GM19099 (cell line): ENCODE measurements around the gene IQCF6.

Source experiments
- POLR2A ChIP-seq: IDR thresholded peaks from 3 replicates; pipeline ENCODE4 v1.6.1; 2011; ENCODE audit warnings: low read depth; ENCODE audit not compliant: insufficient read length; ENCODE audit errors: extremely low read depth

The IQCF6 gene

DNA sequence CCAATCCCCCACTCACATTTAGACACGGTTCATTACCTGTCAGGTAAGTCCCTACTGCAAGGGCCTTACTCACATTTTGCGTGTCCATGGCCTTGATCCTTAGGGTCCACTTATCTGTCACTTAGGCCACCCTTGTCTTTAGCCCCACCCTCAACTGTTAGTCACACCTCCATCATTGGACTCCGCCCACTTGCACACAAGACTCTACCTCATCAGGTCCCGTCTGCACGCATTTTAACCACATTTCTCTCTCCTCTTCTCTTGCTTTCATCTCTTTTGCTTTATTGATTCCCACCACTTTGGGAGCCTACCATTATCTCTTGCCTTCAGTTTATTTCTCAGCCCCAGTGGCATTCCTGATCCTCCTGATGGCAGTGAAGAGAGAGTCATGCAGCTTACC, at the start of gene IQCF6:
IQCF6 (minus strand) TSS at position 101 of the 400 bp plus-strand sequence; CDS start at position 88, 13 bp downstream.
- no peak for TF ChIP-seq POLR2A

DNA sequence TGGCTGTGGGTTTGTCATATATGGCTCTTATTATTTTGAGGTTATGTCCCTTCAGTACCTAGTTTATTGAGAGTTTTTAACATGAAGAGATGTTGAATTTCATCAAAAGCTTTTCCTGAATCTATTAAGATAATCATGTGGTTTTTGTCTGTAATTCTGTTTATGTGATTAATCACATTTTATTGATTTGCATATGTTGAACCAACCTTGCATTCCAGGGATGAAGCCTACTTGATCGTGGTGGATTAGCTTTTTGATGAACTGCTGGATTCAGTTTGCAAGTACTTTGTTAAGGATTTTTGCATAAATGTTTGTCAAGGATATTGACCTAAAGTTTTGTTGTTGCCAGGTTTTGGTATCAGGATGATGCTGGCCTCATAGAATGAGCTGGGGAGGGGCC, 49.3 kb upstream of the IQCF6 start:
- TF ChIP-seq POLR2A = no peak

DNA sequence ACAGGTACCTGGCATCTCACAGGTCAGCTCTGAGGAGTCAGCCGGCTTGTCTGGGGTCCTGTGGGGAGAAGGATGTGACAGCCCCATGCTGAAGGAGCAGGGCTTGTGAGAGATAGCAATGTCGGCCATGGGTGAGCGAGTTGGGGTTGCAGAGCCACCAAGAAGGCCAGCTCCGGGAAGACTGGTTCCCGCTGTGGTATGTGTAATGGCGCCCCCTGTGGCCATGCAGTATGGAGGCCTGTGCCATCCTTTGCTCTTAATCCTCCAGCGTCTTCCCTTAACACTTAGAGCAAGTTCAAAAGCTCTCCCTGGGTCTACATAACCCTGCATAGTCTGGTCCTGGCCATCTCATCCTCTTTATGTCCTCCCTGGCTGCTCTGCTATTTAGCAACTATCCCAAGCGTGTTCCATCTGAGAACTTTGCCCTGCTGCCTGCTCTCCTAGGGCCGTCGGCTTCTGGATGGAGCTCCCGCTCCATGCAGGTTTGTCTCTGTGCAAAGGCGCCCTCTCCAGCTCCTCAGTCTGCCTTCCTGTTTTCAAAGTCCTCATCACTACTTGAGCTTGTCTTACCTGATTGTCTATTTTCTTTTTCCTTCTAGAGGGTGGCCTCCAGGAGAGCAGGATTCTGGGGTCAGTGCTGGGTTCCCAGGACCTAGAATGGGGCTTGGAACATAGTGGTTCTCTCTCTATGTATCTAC, 40.8 kb upstream of the IQCF6 start:
- TF ChIP-seq POLR2A = no peak

DNA sequence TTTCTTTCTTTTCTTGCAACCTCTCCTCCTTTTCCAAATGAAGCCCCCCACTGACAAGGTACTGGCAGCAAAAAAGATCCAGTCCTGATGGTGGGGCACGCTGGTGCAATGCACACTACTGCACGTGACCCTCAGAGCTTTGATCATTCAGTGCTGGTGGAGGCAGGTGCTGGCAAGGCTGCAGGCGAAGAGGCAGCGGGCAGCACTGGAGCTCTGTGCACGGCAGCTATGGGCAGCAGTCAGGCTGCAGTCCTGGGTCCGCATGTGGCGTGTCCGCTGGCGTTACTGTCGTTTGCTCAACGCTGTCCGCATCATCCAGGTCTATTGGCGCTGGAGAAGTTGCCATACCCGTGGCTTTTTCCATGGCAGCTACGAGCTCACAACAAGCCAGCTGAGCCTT, 40.1 kb upstream of the IQCF6 start:
- TF ChIP-seq POLR2A = no peak

DNA sequence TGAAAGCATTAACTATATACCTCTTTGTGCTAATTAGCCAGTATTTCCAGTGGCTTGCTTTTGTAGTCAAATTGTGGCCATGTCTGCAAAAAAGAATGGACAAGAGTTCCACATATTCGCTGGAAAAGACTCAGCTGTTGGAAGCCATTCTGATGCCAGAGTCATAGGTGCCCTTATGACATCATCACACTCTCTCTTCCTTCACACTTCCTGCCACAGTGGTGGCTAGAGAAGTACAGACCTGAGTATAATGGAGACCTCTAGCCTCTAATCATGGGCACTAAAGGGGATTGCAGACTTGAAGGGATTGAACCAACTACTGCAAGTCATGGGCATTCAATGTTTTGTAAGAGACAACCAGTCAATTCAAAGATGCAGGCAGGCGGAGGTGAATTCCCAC, 38.3 kb upstream of the IQCF6 start:
- TF ChIP-seq POLR2A = no peak

DNA sequence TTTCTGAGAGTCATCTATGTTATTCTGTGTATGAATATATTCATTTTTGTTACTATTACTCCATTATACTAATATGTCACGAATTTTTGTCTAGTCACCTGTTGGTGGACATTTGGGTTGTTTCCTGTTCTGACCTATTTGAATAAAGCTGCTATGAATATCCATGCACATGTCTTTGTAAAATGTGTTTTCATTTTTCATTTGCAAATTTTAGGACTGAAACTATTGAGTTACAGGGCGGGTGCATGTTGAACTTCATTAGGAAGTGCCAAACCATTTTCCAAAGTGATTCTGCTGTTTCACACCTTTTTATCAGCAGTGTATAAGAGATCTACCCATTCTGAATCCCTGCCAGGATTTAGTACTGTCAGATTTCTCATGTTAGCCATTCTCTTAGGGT, 37.7 kb upstream of the IQCF6 start:
- no peak for TF ChIP-seq POLR2A

DNA sequence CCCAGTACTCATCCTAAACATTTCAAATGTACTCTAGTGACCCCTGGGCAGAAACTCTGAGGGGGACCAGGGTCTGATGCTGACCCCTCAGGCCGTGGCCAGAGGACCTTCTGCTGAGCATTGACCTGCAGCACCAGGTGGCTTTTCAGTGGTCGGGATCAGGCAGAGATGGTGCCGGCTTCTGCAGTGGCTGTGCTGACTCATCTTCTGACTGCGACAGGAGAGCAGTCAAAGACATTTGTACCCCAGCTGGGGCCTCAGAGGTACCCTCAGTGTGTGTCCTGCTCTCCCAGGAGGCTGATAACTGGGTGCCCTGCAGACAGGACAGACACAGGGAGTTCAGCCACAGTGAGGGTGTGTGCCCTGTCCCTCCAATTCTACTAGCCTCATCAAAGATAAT, 36.6 kb upstream of the IQCF6 start:
- TF ChIP-seq POLR2A = no peak

DNA sequence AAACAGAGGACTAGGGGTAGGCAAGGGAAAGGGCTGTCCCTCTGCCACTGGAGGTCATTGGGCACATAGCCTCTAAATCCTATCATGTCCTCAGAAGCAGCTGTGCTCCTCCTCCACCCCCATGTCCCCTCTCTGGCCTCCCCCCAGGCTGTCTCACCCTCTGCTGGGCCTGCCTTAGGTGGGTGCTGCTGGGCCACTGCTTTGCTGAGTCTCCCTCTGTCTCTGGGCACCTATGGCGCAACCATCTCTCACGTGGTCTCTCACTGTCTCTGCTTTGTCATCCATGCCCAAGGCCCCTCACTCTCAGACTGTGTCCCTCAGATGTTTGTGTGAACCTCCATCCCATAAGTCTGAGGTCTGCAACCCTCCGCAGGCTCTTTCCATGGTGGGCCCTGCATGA, 35.0 kb upstream of the IQCF6 start:
- no peak for TF ChIP-seq POLR2A

DNA sequence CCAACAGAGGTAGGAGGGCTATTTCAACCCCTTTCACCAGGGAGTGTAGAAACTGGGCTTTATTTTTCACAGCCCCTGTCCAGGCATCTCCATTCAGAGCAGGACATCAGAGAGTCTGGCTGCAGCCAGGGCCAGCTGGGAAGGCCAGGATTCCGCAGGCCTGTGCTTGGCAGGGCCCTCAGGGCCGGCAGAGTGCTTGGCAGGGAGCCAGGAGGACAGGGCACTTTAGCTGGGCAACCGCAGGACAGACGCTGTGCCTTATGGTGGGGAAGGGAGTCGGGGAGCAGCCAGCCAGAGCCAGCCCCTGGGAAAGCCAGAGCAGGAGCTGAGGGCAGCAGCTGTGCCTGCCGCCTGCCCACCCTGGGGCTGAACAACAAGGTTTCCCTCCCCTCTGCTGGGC, 34.5 kb upstream of the IQCF6 start:
- no peak for TF ChIP-seq POLR2A

DNA sequence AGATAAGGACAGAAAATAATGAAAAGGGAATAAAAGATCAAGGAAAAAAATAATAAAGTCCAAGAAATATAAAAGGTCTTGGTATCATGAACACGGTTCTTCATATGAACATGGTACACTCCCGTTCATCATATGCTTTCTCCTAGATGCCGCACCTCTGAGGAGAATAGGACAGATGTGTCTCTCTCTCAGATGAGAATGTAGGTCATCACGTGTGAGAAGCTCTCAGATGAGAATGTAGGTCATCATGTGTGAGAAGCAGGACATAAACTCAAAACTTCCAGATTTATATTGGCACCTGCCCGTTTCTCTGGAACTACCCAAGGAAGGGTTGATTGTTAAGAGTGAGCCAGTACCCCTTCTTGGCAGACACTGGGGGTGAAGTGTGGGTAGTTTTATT, 29.9 kb upstream of the IQCF6 start:
- TF ChIP-seq POLR2A = no peak

DNA sequence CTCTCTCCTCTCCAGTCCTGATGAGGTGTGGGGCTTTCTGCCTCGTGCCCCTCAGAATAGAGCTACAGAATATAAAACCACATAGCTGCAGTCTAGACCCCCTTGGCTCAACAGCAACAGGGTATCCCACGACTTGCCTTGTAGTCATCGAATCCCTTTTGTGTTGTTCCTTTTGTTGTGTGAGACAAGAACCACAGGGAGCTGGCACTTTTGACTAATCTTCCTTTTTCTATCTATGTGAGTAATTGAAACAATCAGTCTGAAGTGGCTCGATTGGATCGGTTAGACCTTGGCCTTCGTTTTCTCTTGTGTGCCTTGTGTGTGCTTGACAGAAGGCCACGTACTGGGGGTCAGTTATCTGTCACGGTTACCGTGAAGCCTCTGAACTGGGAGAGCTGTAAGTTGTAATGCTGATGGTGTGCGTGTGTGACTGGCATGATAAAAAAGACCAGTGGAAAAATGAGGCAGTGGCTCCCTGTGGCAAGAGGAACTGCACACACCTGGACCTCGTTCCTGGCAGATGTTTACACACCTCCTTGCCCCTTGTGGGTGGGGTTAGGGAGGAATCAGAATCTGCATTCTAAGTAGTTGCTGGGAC, 23.2 kb upstream of the IQCF6 start:
- TF ChIP-seq POLR2A = no peak

DNA sequence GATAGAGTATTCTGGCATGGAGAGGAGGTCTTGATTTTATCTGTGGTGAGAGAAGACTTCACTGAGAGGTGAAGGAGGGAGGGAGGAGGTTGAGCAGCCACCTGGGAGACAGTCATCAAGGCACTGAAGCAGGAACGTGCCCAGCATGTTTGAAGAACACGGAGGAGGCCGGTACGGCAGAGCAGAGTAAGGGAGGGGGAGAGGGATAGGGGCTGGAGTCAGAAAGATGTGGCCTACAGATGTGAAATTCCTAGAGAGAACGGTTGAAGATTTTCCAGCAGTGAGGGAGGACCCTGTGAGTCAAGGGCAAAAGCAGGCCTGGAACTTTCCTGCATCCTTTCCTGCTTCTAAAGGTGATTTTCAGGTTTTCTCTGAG, 21.7 kb upstream of the IQCF6 start:
- TF ChIP-seq POLR2A = no peak

DNA sequence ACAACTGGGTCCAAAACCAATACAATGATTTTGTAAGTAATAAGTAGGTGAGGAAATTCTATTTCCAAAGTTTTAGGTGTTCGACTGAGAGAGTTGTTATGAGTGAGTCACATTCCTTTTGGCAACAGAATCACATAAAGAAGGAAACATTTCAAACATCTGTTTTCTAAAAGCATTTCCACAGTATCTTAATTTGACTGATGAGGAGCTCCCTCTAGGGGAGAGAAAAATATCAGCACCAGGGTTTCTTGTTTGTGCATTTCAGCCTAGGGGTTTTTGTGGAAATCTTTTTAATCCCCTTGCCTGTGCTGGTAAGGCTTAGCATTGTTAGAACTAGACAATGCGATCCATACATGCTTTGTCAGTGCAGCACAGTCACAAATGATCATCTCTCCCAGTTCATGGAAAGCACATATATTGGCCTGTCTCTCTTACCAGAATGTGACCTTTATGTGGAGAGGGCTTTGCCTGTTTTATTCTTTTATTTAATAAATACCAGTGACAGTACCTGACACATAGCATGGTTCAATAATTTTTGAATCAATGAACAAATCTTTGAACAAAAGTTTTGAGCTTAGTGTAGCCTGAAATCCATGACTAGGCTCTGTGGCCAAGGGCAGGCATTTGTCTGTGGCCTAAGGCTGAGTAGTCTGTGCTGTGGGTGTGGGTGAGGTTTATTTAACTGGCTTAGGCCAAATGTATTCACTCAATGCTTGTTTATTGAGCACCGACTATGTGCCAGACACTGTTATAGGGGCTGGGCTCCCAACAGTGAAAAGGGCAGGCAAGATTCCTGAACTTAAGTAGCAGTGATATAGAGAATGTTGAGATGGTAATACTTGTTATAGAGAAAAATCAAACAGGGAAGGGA, 21.1 kb upstream of the IQCF6 start:
- no peak for TF ChIP-seq POLR2A

DNA sequence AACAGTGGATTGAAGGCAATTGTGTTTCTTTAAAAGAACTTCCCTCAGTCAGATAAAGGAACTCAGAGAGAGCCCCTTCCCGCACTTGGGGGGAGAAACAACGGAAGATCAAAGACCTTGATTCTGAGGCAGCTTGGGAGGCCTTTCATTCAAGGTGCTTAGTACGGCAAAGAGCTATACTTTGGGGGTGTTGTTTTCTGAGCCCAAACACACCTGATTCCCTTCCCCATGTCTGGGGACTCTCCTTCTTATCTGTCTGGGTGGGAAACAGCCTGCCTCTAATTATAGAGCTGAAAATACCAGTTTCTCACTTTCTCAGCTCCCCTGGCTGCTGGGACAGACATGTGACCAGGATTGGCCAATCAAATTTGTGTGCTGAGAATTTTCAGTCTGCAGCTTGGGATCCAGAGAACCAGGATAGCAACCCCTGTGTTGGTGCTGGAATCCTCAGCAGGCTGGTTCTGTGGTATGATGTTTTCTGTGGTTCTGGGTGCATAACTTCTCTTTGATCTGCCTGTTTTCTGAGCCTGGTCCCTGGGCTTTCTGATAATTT, 19.4 kb upstream of the IQCF6 start:
- TF ChIP-seq POLR2A = no peak

DNA sequence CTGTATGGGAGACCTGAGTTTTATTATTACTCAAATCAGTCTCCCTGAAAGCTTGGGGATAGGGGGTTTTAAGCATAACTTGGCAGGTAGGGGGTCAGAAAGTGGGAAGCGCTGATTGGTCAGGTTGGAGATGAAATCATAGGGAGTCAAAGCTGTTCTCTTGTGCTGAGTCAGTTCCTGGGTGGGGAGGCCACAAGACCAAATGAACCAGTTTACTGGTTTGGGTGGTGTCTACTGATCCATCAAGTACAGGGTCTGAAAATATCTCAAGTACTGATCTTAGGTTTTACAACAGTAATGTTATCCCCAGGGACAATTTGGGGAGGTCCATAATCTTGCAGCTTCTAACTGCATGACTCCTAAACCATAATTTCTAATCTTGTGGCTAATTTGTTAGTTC, 17.8 kb upstream of the IQCF6 start:
- TF ChIP-seq POLR2A = no peak

DNA sequence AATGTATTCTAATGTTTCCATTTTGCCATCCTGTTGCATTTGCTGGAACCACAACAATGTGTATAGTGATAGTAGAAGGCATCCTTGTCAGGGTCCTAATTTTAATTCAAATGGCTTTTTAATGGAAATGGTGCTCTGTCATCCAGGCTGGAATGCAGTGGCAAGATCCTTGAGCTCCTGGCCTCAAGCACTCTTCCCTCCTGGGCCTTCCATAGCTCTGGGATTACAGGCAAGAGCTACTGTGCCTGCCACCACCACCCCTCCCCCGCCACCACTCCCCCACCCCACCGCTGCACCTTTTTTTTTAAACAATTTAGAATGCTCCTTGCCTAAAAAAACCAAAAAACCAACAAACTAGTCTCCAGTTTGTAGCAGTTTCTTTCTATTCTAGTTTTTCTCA, 15.2 kb upstream of the IQCF6 start:
- TF ChIP-seq POLR2A = no peak
